GM12878 (cell line): ENCODE measurements around the gene CNNM2. TPM values are rescaled to one million over a fixed set of nuclear protein-coding genes. Genes with fewer than 3 reads are reported as not detected.

ENCODE experiments used
- ATAC-seq: fragments of 200-7000 bp; cut with Tn5 transposase; 3 replicates; pipeline ENCODE4 v1.9.1; 2020; ENCODE audit warnings: mild to moderate bottlenecking, moderate library complexity
- BruUV-seq: library from RNA; stranded (reverse); fragments of 400-500 nt; replicated peaks from 2 replicates; lab custom pipeline; 2021; lab: Mats Ljungman, UMichigan
- CTCF ChIA-PET: fragments of 300-600 bp; sonication (Branson Sonifier 250); formaldehyde crosslinking; extraction: SDS; loops from one replicate; lab custom pipeline; 2021; ENCODE audit warnings: inconsistent platforms; lab: Yijun Ruan, JAX
- POLR2A ChIA-PET: fragments of 350-600 bp; formaldehyde crosslinking; extraction: SDS; loops from one replicate; lab custom pipeline; 2021; ENCODE audit warnings: inconsistent platforms; lab: Charles Lee
- RAD21 ChIA-PET: fragments of 300-600 bp; sonication (Branson Sonifier 250); formaldehyde crosslinking; loops from one replicate; lab custom pipeline; 2023; ENCODE audit warnings: antibody characterized with exemption; ENCODE audit not compliant: unreplicated experiment; lab: Charles Lee
- SMC1A ChIA-PET: fragments of 300-600 bp; sonication (Branson Sonifier 250); formaldehyde crosslinking; loops from one replicate; lab custom pipeline; 2023; ENCODE audit not compliant: unreplicated experiment, uncharacterized antibody; lab: Charles Lee
- DNase-seq: peaks from one replicate; pipeline ENCODE4 v3.0.0-alpha.2; 2011; ENCODE audit warnings: low read depth, low spot score
- FAIRE-seq: peaks from 3 replicates; lab custom pipeline; 2011; peaks lifted over from hg19 to GRCh38; lab: Jason Lieb, UNC
- H2AFZ ChIP-seq: 2 replicates; pipeline ENCODE4 v1.6.0; 2011; ENCODE audit warnings: low read depth, low read length, control low read depth; ENCODE audit not compliant: control insufficient read depth
- H3K27ac ChIP-seq: 2 replicates; pipeline ENCODE4 v1.5.1; 2011; ENCODE audit warnings: control low read depth; ENCODE audit not compliant: control insufficient read depth, insufficient read depth
- H3K27me3 ChIP-seq, 2 experiments: replicated peaks in 1 of 2; 2 replicates each; pipeline versions ENCODE4 v1.6.0 to v1.6.1; 2011; ENCODE audit warnings: low read length in 1 of 2; ENCODE audit not compliant: control insufficient read depth in 2 of 2, insufficient read depth in 2 of 2
- H3K36me3 ChIP-seq, 2 experiments: 2 replicates each; pipeline ENCODE4 v1.5.1; 2011; ENCODE audit warnings: low read length in 1 of 2; ENCODE audit not compliant: control insufficient read depth in 2 of 2, insufficient read depth in 2 of 2
- H3K4me1 ChIP-seq: 2 replicates; pipeline ENCODE4 v1.6.1; 2011; ENCODE audit warnings: mild to moderate bottlenecking, low read length, moderate library complexity, mixed read lengths; ENCODE audit not compliant: control insufficient read depth, insufficient read depth
- H3K4me2 ChIP-seq: 2 replicates; pipeline ENCODE4 v1.6.0; 2011; ENCODE audit warnings: control low read depth; ENCODE audit not compliant: control insufficient read depth, insufficient read depth
- H3K4me3 ChIP-seq: fragments of 200-600 bp; sonication (generic); 2 replicates; pipeline ENCODE4 v1.5.1; 2016
- H3K79me2 ChIP-seq: 2 replicates; pipeline ENCODE4 v1.6.0; 2011; ENCODE audit warnings: low read length; ENCODE audit not compliant: control insufficient read depth, insufficient read depth
- H3K9ac ChIP-seq: 2 replicates; pipeline ENCODE4 v1.8.0; 2011; ENCODE audit warnings: low read length, control low read depth, mixed read lengths; ENCODE audit not compliant: control insufficient read depth, insufficient read depth
- H3K9me3 ChIP-seq: replicated peaks from 3 replicates; pipeline ENCODE4 v1.5.1; 2011; ENCODE audit warnings: mild to moderate bottlenecking, low read length; ENCODE audit not compliant: control insufficient read depth, insufficient read depth
- H4K20me1 ChIP-seq: 2 replicates; pipeline ENCODE4 v1.6.0; 2011; ENCODE audit not compliant: control insufficient read depth, insufficient read depth
- ASH2L ChIP-seq: fragments of 300-600, 200-600 bp; sonication (generic); IDR thresholded peaks from 2 replicates; pipeline ENCODE4 v1.6.1; 2017; ENCODE audit warnings: low read depth, mild to moderate bottlenecking, borderline replicate concordance
- ATF3 ChIP-seq: IDR thresholded peaks from 2 replicates; pipeline ENCODE4 v1.6.1; 2011; ENCODE audit warnings: low read depth, mild to moderate bottlenecking, low read length, moderate library complexity, borderline replicate concordance; ENCODE audit errors: extremely low read depth
- BCL11A ChIP-seq: IDR thresholded peaks from 2 replicates; pipeline ENCODE4 v1.6.1; 2011; ENCODE audit warnings: low read depth, low read length
- CHD4 ChIP-seq: fragments of 200-600 bp; sonication (generic); IDR thresholded peaks from 2 replicates; pipeline ENCODE4 v1.6.1; 2016; ENCODE audit warnings: mild to moderate bottlenecking
- CREM ChIP-seq: IDR thresholded peaks from 2 replicates; pipeline ENCODE4 v1.6.1; 2014; ENCODE audit warnings: antibody characterized with exemption, low read depth
- E2F4 ChIP-seq: IDR thresholded peaks from 2 replicates; pipeline ENCODE4 v1.6.1; 2012; ENCODE audit warnings: low read depth, low read length, improper control_type of control experiment
- E2F8 ChIP-seq: fragments of 450-650 bp; IDR thresholded peaks from 2 replicates; pipeline ENCODE4 v1.6.1; 2018; ENCODE audit warnings: mild to moderate bottlenecking, low read depth, moderate library complexity; ENCODE audit not compliant: partially characterized antibody
- HSF1 ChIP-seq: fragments of 150-350 bp; IDR thresholded peaks from 2 replicates; pipeline ENCODE4 v1.6.1; 2014; ENCODE audit warnings: mild to moderate bottlenecking, low read depth, low read length
- IRF4 ChIP-seq: IDR thresholded peaks from 2 replicates; pipeline ENCODE4 v1.6.1; 2011; ENCODE audit warnings: low read depth, low read length
- NR2C1 ChIP-seq: fragments of 450-650 bp; IDR thresholded peaks from 2 replicates; pipeline ENCODE4 v1.6.1; 2017; ENCODE audit warnings: antibody characterized with exemption, mild to moderate bottlenecking, moderate library complexity
- PBX3 ChIP-seq: IDR thresholded peaks from 2 replicates; pipeline ENCODE4 v1.6.1; 2011; ENCODE audit warnings: mild to moderate bottlenecking, low read depth, low read length, moderate library complexity; ENCODE audit not compliant: insufficient replicate concordance
- POLR2AphosphoS2 ChIP-seq: IDR thresholded peaks from 2 replicates; pipeline ENCODE4 v1.6.1; 2011; ENCODE audit warnings: low read depth, mild to moderate bottlenecking, low read length, improper control_type of control experiment, moderate library complexity
- USF1 ChIP-seq: IDR thresholded peaks from 2 replicates; pipeline ENCODE4 v1.6.1; 2011; ENCODE audit warnings: borderline replicate concordance, low read depth, mild to moderate bottlenecking, moderate library complexity, mixed read lengths, low read length; ENCODE audit not compliant: insufficient read depth; ENCODE audit errors: extremely low read length
- ZNF622 ChIP-seq: fragments of 450-650 bp; IDR thresholded peaks from 2 replicates; pipeline ENCODE4 v1.6.1; 2017; ENCODE audit warnings: mild to moderate bottlenecking, inconsistent platforms
- WGBS: methylation state at CpG from one replicate; pipeline ENCODE4 v1.1.6; 2016; ENCODE audit warnings: low lambda C conversion rate; ENCODE audit not compliant: insufficient replicate concordance, insufficient coverage; ENCODE audit errors: missing lambda C conversion rate; 5-methylcytosine and 5-hydroxymethylcytosine counted together
- in situ Hi-C: fragments of 300-500 bp; cut with MboI; formaldehyde crosslinking; loops from 9 replicates; pipeline ENCODE4 v1.14.3; 2018; ENCODE audit warnings: mixed read lengths
- intact Hi-C: fragments of 100-400 bp; cut with micrococcal nuclease; formaldehyde crosslinking; loops from one replicate; pipeline ENCODE4 v1.14.2; 2022; ENCODE audit not compliant: unreplicated experiment
- polyA plus RNA-seq, 11 experiments: library from polyadenylated mRNA; depleted of rRNA in 4 of 11; unstranded in 6 of 11; stranded (reverse) in 5 of 11; fragments of >200 nt; fragmentation: Nextera tagmentation in 4 of 11; fragmentation: Illumina TruSeq in 1 of 11; extraction: Ambion mirVana in 4 of 11; extraction: Trizol in 1 of 11; gene quantifications; 1 replicate in 1 of 11; 2 replicates in 10 of 11; pipeline versions ENCODE4 v1.2.1 to v1.2.3, GENCODE V29; 2011 to 2016; ENCODE audit warnings: inconsistent platforms in 2 of 11, missing spikeins in 2 of 11, low read depth in 1 of 11
- total RNA-seq, 4 experiments: library from RNA; depleted of rRNA in 3 of 4; stranded (reverse); fragments of >200 nt in 3 of 4; fragmentation: Illumina TruSeq in 1 of 4; extraction: Trizol in 1 of 4; gene quantifications; 2 replicates each; pipeline versions ENCODE4 v1.2.1 to v1.2.3, GENCODE V29; 2013 to 2021

Gene CNNM2
- total and polyA plus RNA-seq, 10 of the 15 experiments (the other 5 are each of a cell fraction or from before 2014, with no cell fraction given), result 0.18 to 7.3 (median 2.5) TPM

GRCh38 chr10:103077020-103077419 is 158.9 kb downstream of the CNNM2 start:
- POLR2A ChIA-PET, result no interaction called here
- no peak for ATAC-seq
- TF ChIP-seq POLR2AphosphoS2 (no peak), IRF4 (no peak), E2F8 (no peak), BCL11A (no peak), USF1 (no peak), PBX3 (no peak), E2F4 (no peak), CREM (no peak), ZNF622 (no peak), NR2C1 (no peak), CHD4 (no peak), HSF1 (no peak), ASH2L (no peak), ATF3 (no peak)

More at GRCh38 chr10:103077020-103077419, 158.9 kb downstream of the CNNM2 start:
- Histone ChIP-seq H3K27me3 (no peaks in the 10 kb centered on the region), H3K4me3 (no peak overlapping the region), H3K36me3 (no peaks in the 10 kb centered on the region), H3K79me2 (no peaks in the 10 kb centered on the region), H3K9me3 (no peaks in the 10 kb centered on the region), H4K20me1 (no peaks in the 10 kb centered on the region), H3K4me2 (no peak overlapping the region), H3K9ac (no peak overlapping the region), H3K27ac (no peak overlapping the region), H3K4me1 (no peaks in the 10 kb centered on the region), H2AFZ (no peak overlapping the region)
- 95% methylated on average over 21 of the region's 21 CpGs for WGBS
- CTCF ChIA-PET, result interaction anchor here (0.8 to 1.3 kb wide), 3 partner anchors 13 to 168 kb away, joined by 3 to 4 read pairs (median 4); no protein-coding TSS in a partner anchor
- no TSS peak for BruUV-seq
- SMC1A ChIA-PET, result interaction anchor here (1.5 kb wide), 1 partner anchor 167 kb away, joined by 3 read pairs; no protein-coding TSS in a partner anchor
- RAD21 ChIA-PET, result no interaction called here
- intact Hi-C loops (no loop called here), in situ Hi-C loops (loop anchor here (10.0 kb wide), 1 partner anchor 168 kb away; the partner anchor contains the start of gene RPEL1)
- no peak for FAIRE-seq
- DNase-seq, result no peak
